HepG2 (cell line): ENCODE measurements around the gene SNX13. TPM values are rescaled to one million over a fixed set of nuclear protein-coding genes. Genes with fewer than 3 reads are reported as not detected.

Experiments used
- EEA1 ChIP-seq: sonication (generic); formaldehyde crosslinking; IDR thresholded peaks from 2 replicates; pipeline ENCODE4 v1.5.1; 2020; ENCODE audit warnings: mild to moderate bottlenecking, missing genetic modification reagents, borderline replicate concordance
- GFI1 ChIP-seq: sonication (generic); formaldehyde crosslinking; IDR thresholded peaks from 2 replicates; pipeline ENCODE4 v1.5.0; 2020; ENCODE audit warnings: missing genetic modification reagents, mild to moderate bottlenecking, borderline replicate concordance
- KDM5B ChIP-seq: sonication (generic); formaldehyde crosslinking; IDR thresholded peaks from 2 replicates; pipeline ENCODE4 v1.4.0; 2020; ENCODE audit warnings: missing genetic modification reagents, mild to moderate bottlenecking, borderline replicate concordance
- LCORL ChIP-seq, 2 experiments: fragments of 450-650 bp in 1 of 2; sonication (generic) in 1 of 2; formaldehyde crosslinking in 1 of 2; IDR thresholded peaks; 2 replicates each; pipeline versions ENCODE4 v1.5.0 to v1.6.1; 2017 to 2020; ENCODE audit warnings: antibody characterized with exemption in 1 of 2, missing genetic modification reagents in 1 of 2
- NFE2 ChIP-seq: sonication (generic); formaldehyde crosslinking; IDR thresholded peaks from 2 replicates; pipeline ENCODE4 v1.4.0; 2020; ENCODE audit warnings: missing genetic modification reagents
- NFKBIZ ChIP-seq: IDR thresholded peaks from 2 replicates; pipeline ENCODE4 v1.6.1; 2018; ENCODE audit warnings: missing genetic modification reagents, missing compliant biosample characterization
- RBAK ChIP-seq: sonication (generic); formaldehyde crosslinking; IDR thresholded peaks from 2 replicates; pipeline ENCODE4 v1.5.1; 2020; ENCODE audit warnings: mild to moderate bottlenecking, missing genetic modification reagents
- RBM39 ChIP-seq: fragments of 200-400 bp; formaldehyde crosslinking; IDR thresholded peaks from one replicate; pipeline ENCODE4 v1.6.1; 2018; ENCODE audit warnings: antibody characterized with exemption, mild to moderate bottlenecking, low read depth, low read length; ENCODE audit not compliant: poor library complexity, severe bottlenecking
- SAFB2 ChIP-seq: sonication (generic); formaldehyde crosslinking; IDR thresholded peaks from 2 replicates; pipeline ENCODE4 v1.5.1; 2020; ENCODE audit warnings: missing genetic modification reagents, low read depth, mild to moderate bottlenecking, borderline replicate concordance
- SIN3B ChIP-seq: fragments of 150-350 bp; IDR thresholded peaks from 2 replicates; pipeline ENCODE4 v1.6.1; 2014; ENCODE audit warnings: low read length
- SP1 ChIP-seq, 2 experiments: fragments of 450-650 bp in 1 of 2; sonication (generic) in 1 of 2; formaldehyde crosslinking in 1 of 2; IDR thresholded peaks; 2 replicates each; pipeline versions ENCODE4 v1.4.0 to v1.6.1; 2016 to 2020; ENCODE audit warnings: missing genetic modification reagents in 1 of 2
- SRSF1 ChIP-seq: fragments of 200-400 bp; formaldehyde crosslinking; optimal IDR thresholded peaks from 2 replicates; pipeline ENCODE3; 2017; ENCODE audit warnings: mild to moderate bottlenecking, low read depth, low read length, moderate library complexity
- SRSF9 ChIP-seq: fragments of 200-400 bp; formaldehyde crosslinking; IDR thresholded peaks from 2 replicates; pipeline ENCODE4 v1.6.1; 2018; ENCODE audit warnings: borderline replicate concordance, mild to moderate bottlenecking, low read depth, low read length; ENCODE audit not compliant: insufficient read depth, poor library complexity, severe bottlenecking
- ZKSCAN5 ChIP-seq: sonication (generic); formaldehyde crosslinking; IDR thresholded peaks from 2 replicates; pipeline ENCODE4 v1.5.1; 2020; ENCODE audit warnings: mild to moderate bottlenecking, missing genetic modification reagents
- ZNF367 ChIP-seq: sonication (generic); formaldehyde crosslinking; IDR thresholded peaks from 2 replicates; pipeline ENCODE4 v1.4.0; 2020; ENCODE audit warnings: missing genetic modification reagents, borderline replicate concordance
- ZNF431 ChIP-seq: sonication (generic); formaldehyde crosslinking; IDR thresholded peaks from 2 replicates; pipeline ENCODE4 v1.9.0; 2022; ENCODE audit warnings: missing genetic modification reagents, low read depth, mild to moderate bottlenecking, borderline replicate concordance
- ZNF547 ChIP-seq: sonication (generic); formaldehyde crosslinking; IDR thresholded peaks from 2 replicates; pipeline ENCODE4 v1.5.1; 2020; ENCODE audit warnings: mild to moderate bottlenecking, missing genetic modification reagents
- ZNF607 ChIP-seq: sonication (generic); formaldehyde crosslinking; IDR thresholded peaks from 2 replicates; pipeline ENCODE4 v1.5.1; 2020; ENCODE audit warnings: missing genetic modification reagents, mild to moderate bottlenecking, borderline replicate concordance
- ZNF644 ChIP-seq: IDR thresholded peaks from 2 replicates; pipeline ENCODE4 v1.6.1; 2016; ENCODE audit warnings: low read depth
- ZNF670 ChIP-seq: sonication (generic); formaldehyde crosslinking; IDR thresholded peaks from 2 replicates; pipeline ENCODE4 v1.8.0; 2022; ENCODE audit warnings: mild to moderate bottlenecking, missing genetic modification reagents, borderline replicate concordance
- ZSCAN30 ChIP-seq: sonication (generic); formaldehyde crosslinking; IDR thresholded peaks from 2 replicates; pipeline ENCODE4 v1.5.0; 2020; ENCODE audit warnings: mild to moderate bottlenecking, missing genetic modification reagents
- polyA plus RNA-seq, 8 experiments: library from polyadenylated mRNA; depleted of rRNA in 3 of 8; stranded (reverse) in 7 of 8; unstranded in 1 of 8; fragments of >200 nt; fragmentation: Illumina TruSeq in 4 of 8; extraction: Trizol in 4 of 8; gene quantifications; 2 replicates each; pipeline versions ENCODE4 v1.2.1 to v1.2.3, GENCODE V29; 2011 to 2016; ENCODE audit warnings: low read depth in 4 of 8, missing spikeins in 1 of 8, mixed read lengths in 1 of 8; ENCODE audit not compliant: insufficient read depth in 1 of 8
- total RNA-seq, 5 experiments: library from RNA; depleted of rRNA; stranded (reverse); fragments of >200 nt; fragmentation: Illumina TruSeq; extraction: Trizol; gene quantifications; 2 replicates each; pipeline ENCODE4 v1.2.3, GENCODE V29; 2016; ENCODE audit warnings: low read depth in 1 of 5
- TF ChIP-seq, protein P1 (sequence below): sonication (generic); formaldehyde crosslinking; IDR thresholded peaks from 2 replicates; pipeline ENCODE4 v1.4.0; 2020; ENCODE audit warnings: mild to moderate bottlenecking, low read depth, missing genetic modification reagents
- TF ChIP-seq, protein P2 (sequence below): fragments of 450-650 bp; IDR thresholded peaks from 2 replicates; pipeline ENCODE4 v1.6.1; 2016
- TF ChIP-seq, protein P3 (sequence below): sonication (generic); formaldehyde crosslinking; IDR thresholded peaks from 2 replicates; pipeline ENCODE4 v1.4.0; 2020; ENCODE audit warnings: missing genetic modification reagents
- TF ChIP-seq, protein P4 (sequence below): sonication (generic); formaldehyde crosslinking; IDR thresholded peaks from 2 replicates; pipeline ENCODE4 v1.9.0; 2022; ENCODE audit warnings: missing genetic modification reagents, mild to moderate bottlenecking, borderline replicate concordance

SNX13 gene
- total and polyA plus RNA-seq, 2 of the 13 experiments (the other 11 are each of a cell fraction or from before 2014, with no cell fraction given), result 14.3 to 32.3 TPM

DNA sequence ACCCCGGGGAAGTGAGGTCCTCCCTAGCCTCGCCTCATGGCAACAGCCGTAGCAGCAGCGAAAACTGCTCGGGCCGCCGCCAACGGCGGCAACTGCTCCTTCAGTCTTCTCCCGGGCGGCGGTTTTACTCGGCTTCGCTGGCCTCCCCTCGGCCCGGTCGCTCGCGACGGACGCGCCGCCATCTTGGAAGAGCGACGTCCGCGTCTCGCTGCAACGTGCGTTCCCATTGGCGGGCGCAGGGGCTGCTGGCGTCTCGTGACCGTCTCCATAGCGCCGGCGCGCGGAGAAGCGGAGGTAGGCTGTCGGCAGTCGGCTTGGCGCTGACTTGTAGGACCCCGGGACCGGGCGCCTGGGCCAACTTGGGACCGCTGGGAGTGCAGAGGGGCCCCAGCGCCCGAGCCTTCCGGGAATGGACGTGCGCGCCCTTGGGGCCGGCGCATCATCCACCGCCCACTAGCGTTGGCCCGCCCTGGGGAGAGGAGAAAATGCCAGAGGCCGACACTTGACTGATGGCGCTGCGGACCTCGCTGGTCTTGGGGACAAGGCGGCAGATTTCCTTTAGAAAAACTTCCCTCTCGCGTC is at the start of gene SNX13 (continued):
- TF ChIP-seq LCORL (IDR thresholded peaks at IDR 0.05), result no peak
- 0 out of 2 replicates have a peak, but pooled peaks have one; percentile 73 for TF ChIP-seq LCORL (CRISPR knock-in tag; IDR thresholded peaks at IDR 0.05)
- TF ChIP-seq, protein P1, sequence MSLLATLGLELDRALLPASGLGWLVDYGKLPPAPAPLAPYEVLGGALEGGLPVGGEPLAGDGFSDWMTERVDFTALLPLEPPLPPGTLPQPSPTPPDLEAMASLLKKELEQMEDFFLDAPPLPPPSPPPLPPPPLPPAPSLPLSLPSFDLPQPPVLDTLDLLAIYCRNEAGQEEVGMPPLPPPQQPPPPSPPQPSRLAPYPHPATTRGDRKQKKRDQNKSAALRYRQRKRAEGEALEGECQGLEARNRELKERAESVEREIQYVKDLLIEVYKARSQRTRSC (CRISPR knock-in tag), result no peak
- TF ChIP-seq SRSF1, result peak; percentile 92
- no peak; the same call in 1 of the 2 replicates for TF ChIP-seq SAFB2 (CRISPR knock-in tag)
- 0 out of 2 replicates have a peak, but pooled peaks have one; percentile 59 for TF ChIP-seq ZSCAN30 (CRISPR knock-in tag)
- TF ChIP-seq ZKSCAN5 (CRISPR knock-in tag), result no peak
- peak; percentile 93 for TF ChIP-seq NFKBIZ (CRISPR knock-in tag)
- TF ChIP-seq KDM5B (CRISPR knock-in tag), result peak; percentile 86; the same call in 1 of the 2 replicates
- TF ChIP-seq, protein P2, sequence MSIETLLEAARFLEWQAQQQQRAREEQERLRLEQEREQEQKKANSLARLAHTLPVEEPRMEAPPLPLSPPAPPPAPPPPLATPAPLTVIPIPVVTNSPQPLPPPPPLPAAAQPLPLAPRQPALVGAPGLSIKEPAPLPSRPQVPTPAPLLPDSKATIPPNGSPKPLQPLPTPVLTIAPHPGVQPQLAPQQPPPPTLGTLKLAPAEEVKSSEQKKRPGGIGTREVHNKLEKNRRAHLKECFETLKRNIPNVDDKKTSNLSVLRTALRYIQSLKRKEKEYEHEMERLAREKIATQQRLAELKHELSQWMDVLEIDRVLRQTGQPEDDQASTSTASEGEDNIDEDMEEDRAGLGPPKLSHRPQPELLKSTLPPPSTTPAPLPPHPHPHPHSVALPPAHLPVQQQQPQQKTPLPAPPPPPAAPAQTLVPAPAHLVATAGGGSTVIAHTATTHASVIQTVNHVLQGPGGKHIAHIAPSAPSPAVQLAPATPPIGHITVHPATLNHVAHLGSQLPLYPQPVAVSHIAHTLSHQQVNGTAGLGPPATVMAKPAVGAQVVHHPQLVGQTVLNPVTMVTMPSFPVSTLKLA, result no peak
- TF ChIP-seq ZNF547 (CRISPR knock-in tag), result no peak; the same call in 1 of the 2 replicates
- TF ChIP-seq SP1 (IDR thresholded peaks at IDR 0.05), result no peak
- TF ChIP-seq SP1 (CRISPR knock-in tag; IDR thresholded peaks at IDR 0.05), result peak; percentile 48
- TF ChIP-seq ZNF431 (CRISPR knock-in tag), result no peak
- TF ChIP-seq ZNF644 (CRISPR knock-in tag), result peak; percentile 69; the same call in 1 of the 2 replicates
- TF ChIP-seq RBAK (CRISPR knock-in tag), result 0 out of 2 replicates have a peak, but pooled peaks have one; percentile 25
- peak; percentile 30; the same call in 1 of the 2 replicates for TF ChIP-seq GFI1 (CRISPR knock-in tag)
- TF ChIP-seq ZNF367 (CRISPR knock-in tag), result no peak
- TF ChIP-seq ZNF607 (CRISPR knock-in tag), result peak; percentile 66; the same call in 1 of the 2 replicates
- TF ChIP-seq, protein P3, sequence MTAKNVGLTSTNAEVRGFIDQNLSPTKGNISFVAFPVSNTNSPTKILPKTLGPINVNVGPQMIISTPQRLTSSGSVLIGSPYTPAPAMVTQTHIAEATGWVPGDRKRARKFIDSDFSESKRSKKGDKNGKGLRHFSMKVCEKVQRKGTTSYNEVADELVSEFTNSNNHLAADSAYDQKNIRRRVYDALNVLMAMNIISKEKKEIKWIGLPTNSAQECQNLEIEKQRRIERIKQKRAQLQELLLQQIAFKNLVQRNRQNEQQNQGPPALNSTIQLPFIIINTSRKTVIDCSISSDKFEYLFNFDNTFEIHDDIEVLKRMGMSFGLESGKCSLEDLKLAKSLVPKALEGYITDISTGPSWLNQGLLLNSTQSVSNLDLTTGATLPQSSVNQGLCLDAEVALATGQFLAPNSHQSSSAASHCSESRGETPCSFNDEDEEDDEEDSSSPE (CRISPR knock-in tag), result peak; percentile 75
- TF ChIP-seq SRSF9, result no peak
- TF ChIP-seq, protein P4, sequence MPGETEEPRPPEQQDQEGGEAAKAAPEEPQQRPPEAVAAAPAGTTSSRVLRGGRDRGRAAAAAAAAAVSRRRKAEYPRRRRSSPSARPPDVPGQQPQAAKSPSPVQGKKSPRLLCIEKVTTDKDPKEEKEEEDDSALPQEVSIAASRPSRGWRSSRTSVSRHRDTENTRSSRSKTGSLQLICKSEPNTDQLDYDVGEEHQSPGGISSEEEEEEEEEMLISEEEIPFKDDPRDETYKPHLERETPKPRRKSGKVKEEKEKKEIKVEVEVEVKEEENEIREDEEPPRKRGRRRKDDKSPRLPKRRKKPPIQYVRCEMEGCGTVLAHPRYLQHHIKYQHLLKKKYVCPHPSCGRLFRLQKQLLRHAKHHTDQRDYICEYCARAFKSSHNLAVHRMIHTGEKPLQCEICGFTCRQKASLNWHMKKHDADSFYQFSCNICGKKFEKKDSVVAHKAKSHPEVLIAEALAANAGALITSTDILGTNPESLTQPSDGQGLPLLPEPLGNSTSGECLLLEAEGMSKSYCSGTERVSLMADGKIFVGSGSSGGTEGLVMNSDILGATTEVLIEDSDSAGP (CRISPR knock-in tag), result peak; percentile 93; the same call in 1 of the 2 replicates
- TF ChIP-seq EEA1, result no peak
- no peak for TF ChIP-seq ZNF670 (CRISPR knock-in tag)
- no peak for TF ChIP-seq SIN3B
- no peak for TF ChIP-seq NFE2
- no peak for TF ChIP-seq RBM39
